Stimulated activated CD4-positive, alpha-beta T cell treated with anti-CD3 and anti-CD28 coated beads, TNF-alpha, amount 100 ng/mL, for 1 hour (primary cell): Measurements from ENCODE around the gene STC2.
A peak's percentile ranks its signal among the peaks of the same experiment; 100 is the strongest.
"Not testable (repeated sequence)": the region's sequence is repeated elsewhere in the genome, so short reads cannot be mapped to it uniquely, and the experiment has no call there.

Experiments used
- DNase-seq, 3 donors: peaks; one replicate each; pipeline ENCODE4 v3.0.0-alpha.2; 2020; ENCODE audit warnings: low read depth in 3 of 3, low spot score in 1 of 3

Gene STC2

GRCh38 chr5:173327948-173328843 lies at the start of gene STC2:
STC2 (minus strand) TSS chr5:173328414; CDS start chr5:173328193, 221 bp downstream.
- DNase-seq, result no peak

GRCh38 chr5:173371400-173371799 lies 43.2 kb upstream of the STC2 start:
- no peak for DNase-seq

- not testable (repeated sequence) for DNase-seq
Measured at GRCh38 chr5:173363406-173363805, 35.2 kb upstream of the STC2 start.

GRCh38 chr5:173355561-173355960 lies 27.3 kb upstream of the STC2 start:
- DNase-seq, result no peak

- DNase-seq, result no peak
Measured at GRCh38 chr5:173354645-173355044, 26.4 kb upstream of the STC2 start.

- DNase-seq, result no peak
Measured at GRCh38 chr5:173352366-173353349, 24.4 kb upstream of the STC2 start.

- no peak for DNase-seq
Measured at GRCh38 chr5:173342813-173343755, 14.9 kb upstream of the STC2 start.

- no peak for DNase-seq
Measured at GRCh38 chr5:173341961-173342430, 13.8 kb upstream of the STC2 start.

- DNase-seq, result no peak
Measured at GRCh38 chr5:173340984-173341383, 12.8 kb upstream of the STC2 start.

GRCh38 chr5:173340451-173340850 lies 12.2 kb upstream of the STC2 start:
- no peak for DNase-seq

- no peak for DNase-seq
Measured at GRCh38 chr5:173339286-173339685, 11.1 kb upstream of the STC2 start.

GRCh38 chr5:173338380-173339015 lies 10.3 kb upstream of the STC2 start:
- no peak for DNase-seq

GRCh38 chr5:173334808-173335207 lies 6.6 kb upstream of the STC2 start:
- no peak for DNase-seq

- no peak for DNase-seq
Measured at GRCh38 chr5:173333925-173334661, 5.9 kb upstream of the STC2 start.

GRCh38 chr5:173331956-173332479 lies 3.8 kb upstream of the STC2 start:
- DNase-seq, result peak in 2 of 3 donors; percentile 15 to 66

GRCh38 chr5:173331287-173331686 lies 3.1 kb upstream of the STC2 start:
- DNase-seq, result no peak

GRCh38 chr5:173330338-173331206 lies 2.4 kb upstream of the STC2 start:
- DNase-seq, result no peak
